HepG2 (cell line): Measurements from ENCODE around the gene STX1B. TPM values are rescaled to one million over a fixed set of nuclear protein-coding genes. Genes with fewer than 3 reads are reported as not detected.

ENCODE experiments used
- CBX2 ChIP-seq, 2 experiments: fragments of 200-600 bp in 1 of 2; sonication (generic); formaldehyde crosslinking in 1 of 2; IDR thresholded peaks; 2 replicates each; pipeline versions ENCODE4 v1.7.0 to v1.8.1; 2018 to 2022; ENCODE audit warnings: low read depth in 2 of 2, low read length in 1 of 2, mild to moderate bottlenecking in 1 of 2, missing genetic modification reagents in 1 of 2
- CCDC6 ChIP-seq: sonication (generic); formaldehyde crosslinking; IDR thresholded peaks from 2 replicates; pipeline ENCODE4 v1.8.1; 2022; ENCODE audit warnings: mild to moderate bottlenecking, missing genetic modification reagents, moderate library complexity
- CREM ChIP-seq, 2 experiments: sonication (generic) in 1 of 2; formaldehyde crosslinking in 1 of 2; IDR thresholded peaks; 2 replicates each; pipeline versions ENCODE4 v1.4.0 to v1.6.1; 2016 to 2020; ENCODE audit warnings: antibody characterized with exemption in 1 of 2, mild to moderate bottlenecking in 1 of 2, missing genetic modification reagents in 1 of 2
- DMAP1 ChIP-seq: IDR thresholded peaks from 2 replicates; pipeline ENCODE4 v1.6.1; 2016
- FOXK1 ChIP-seq: sonication (generic); formaldehyde crosslinking; IDR thresholded peaks from 2 replicates; pipeline ENCODE4 v1.4.0; 2020; ENCODE audit warnings: low read depth, missing genetic modification reagents, borderline replicate concordance
- HIC2 ChIP-seq: sonication (generic); formaldehyde crosslinking; IDR thresholded peaks from 2 replicates; pipeline ENCODE4 v1.9.0; 2022; ENCODE audit warnings: low read depth, missing genetic modification reagents
- KDM2A ChIP-seq: sonication (generic); formaldehyde crosslinking; IDR thresholded peaks from 2 replicates; pipeline ENCODE4 v1.4.0; 2020; ENCODE audit warnings: low read depth, missing genetic modification reagents, borderline replicate concordance
- KDM5B ChIP-seq: sonication (generic); formaldehyde crosslinking; IDR thresholded peaks from 2 replicates; pipeline ENCODE4 v1.4.0; 2020; ENCODE audit warnings: missing genetic modification reagents, mild to moderate bottlenecking, borderline replicate concordance
- LCORL ChIP-seq, 2 experiments: fragments of 450-650 bp in 1 of 2; sonication (generic) in 1 of 2; formaldehyde crosslinking in 1 of 2; IDR thresholded peaks; 2 replicates each; pipeline versions ENCODE4 v1.5.0 to v1.6.1; 2017 to 2020; ENCODE audit warnings: antibody characterized with exemption in 1 of 2, missing genetic modification reagents in 1 of 2
- SALL1 ChIP-seq: sonication (generic); formaldehyde crosslinking; IDR thresholded peaks from 2 replicates; pipeline ENCODE4 v1.8.0; 2022; ENCODE audit warnings: mild to moderate bottlenecking, missing genetic modification reagents
- SOX6 ChIP-seq, 2 experiments: fragments of 450-650 bp in 1 of 2; sonication (generic) in 1 of 2; formaldehyde crosslinking in 1 of 2; IDR thresholded peaks; 2 replicates each; pipeline versions ENCODE4 v1.4.0 to v1.6.1; 2017 to 2020; ENCODE audit warnings: antibody characterized with exemption in 1 of 2, mild to moderate bottlenecking in 1 of 2, missing genetic modification reagents in 1 of 2
- SPEN ChIP-seq: sonication (generic); formaldehyde crosslinking; IDR thresholded peaks from 2 replicates; pipeline ENCODE4 v1.5.1; 2020; ENCODE audit warnings: low read depth, mild to moderate bottlenecking, missing genetic modification reagents
- SSRP1 ChIP-seq: IDR thresholded peaks from 2 replicates; pipeline ENCODE4 v1.6.1; 2016; ENCODE audit warnings: control low read depth
- YEATS2 ChIP-seq: sonication (generic); formaldehyde crosslinking; IDR thresholded peaks from 2 replicates; pipeline ENCODE4 v1.4.0; 2020; ENCODE audit warnings: missing genetic modification reagents, borderline replicate concordance
- ZBTB38 ChIP-seq: sonication (generic); formaldehyde crosslinking; IDR thresholded peaks from 2 replicates; pipeline ENCODE4 v1.5.1; 2020; ENCODE audit warnings: mild to moderate bottlenecking, missing genetic modification reagents
- ZNF138 ChIP-seq: sonication (generic); formaldehyde crosslinking; IDR thresholded peaks from 2 replicates; pipeline ENCODE4 v1.5.0; 2020; ENCODE audit warnings: mild to moderate bottlenecking, low read depth, missing genetic modification reagents
- ZNF232 ChIP-seq: sonication (generic); formaldehyde crosslinking; IDR thresholded peaks from 2 replicates; pipeline ENCODE4 v1.4.0; 2020; ENCODE audit warnings: missing genetic modification reagents, borderline replicate concordance
- ZNF296 ChIP-seq: sonication (generic); formaldehyde crosslinking; conservative IDR thresholded peaks from 2 replicates; pipeline ENCODE4 v1.5.0; 2020; ENCODE audit warnings: mild to moderate bottlenecking, missing genetic modification reagents
- ZNF605 ChIP-seq: sonication (generic); formaldehyde crosslinking; IDR thresholded peaks from 2 replicates; pipeline ENCODE4 v1.8.0; 2022; ENCODE audit warnings: mild to moderate bottlenecking, missing genetic modification reagents
- ZNF746 ChIP-seq: sonication (generic); formaldehyde crosslinking; IDR thresholded peaks from 2 replicates; pipeline ENCODE4 v1.8.0; 2022; ENCODE audit warnings: mild to moderate bottlenecking, missing genetic modification reagents
- ZNF792 ChIP-seq: IDR thresholded peaks from 2 replicates; pipeline ENCODE4 v1.6.1; 2016
- polyA plus RNA-seq, 8 experiments: library from polyadenylated mRNA; depleted of rRNA in 3 of 8; stranded (reverse) in 7 of 8; unstranded in 1 of 8; fragments of >200 nt; fragmentation: Illumina TruSeq in 4 of 8; extraction: Trizol in 4 of 8; gene quantifications; 2 replicates each; pipeline versions ENCODE4 v1.2.1 to v1.2.3, GENCODE V29; 2011 to 2016; ENCODE audit warnings: low read depth in 4 of 8, missing spikeins in 1 of 8, mixed read lengths in 1 of 8; ENCODE audit not compliant: insufficient read depth in 1 of 8
- total RNA-seq, 5 experiments: library from RNA; depleted of rRNA; stranded (reverse); fragments of >200 nt; fragmentation: Illumina TruSeq; extraction: Trizol; gene quantifications; 2 replicates each; pipeline ENCODE4 v1.2.3, GENCODE V29; 2016; ENCODE audit warnings: low read depth in 1 of 5
- TF ChIP-seq, protein P1 (sequence below): sonication (generic); formaldehyde crosslinking; IDR thresholded peaks from 2 replicates; pipeline ENCODE4 v1.5.0; 2020; ENCODE audit warnings: mild to moderate bottlenecking, missing genetic modification reagents, borderline replicate concordance
- TF ChIP-seq, protein P2 (sequence below): IDR thresholded peaks from 2 replicates; pipeline ENCODE4 v1.6.1; 2012; ENCODE audit warnings: low read depth, low read length, improper control_type of control experiment

The STX1B gene
- total and polyA plus RNA-seq, 2 of the 13 experiments (the other 11 are each of a cell fraction or from before 2014, with no cell fraction given): 2.1 to 3.0 TPM

- TF ChIP-seq HIC2 (CRISPR knock-in tag) (peak; percentile 51; the same call in 1 of the 2 replicates), CCDC6 (CRISPR knock-in tag) (no peak), SALL1 (CRISPR knock-in tag) (peak; percentile 34; the same call in 1 of the 2 replicates), ZNF232 (CRISPR knock-in tag) (peak; percentile 44; the same call in 1 of the 2 replicates), DMAP1 (no peak), KDM5B (CRISPR knock-in tag) (peak; percentile 66; the same call in 1 of the 2 replicates), CREM (IDR thresholded peaks at IDR 0.05) (no peak), CREM (CRISPR knock-in tag; IDR thresholded peaks at IDR 0.05) (no peak), ZNF746 (CRISPR knock-in tag) (no peak), ZBTB38 (CRISPR knock-in tag) (0 out of 2 replicates have a peak, but pooled peaks have one; percentile 49), KDM2A (peak; percentile 62; the same call in 1 of the 2 replicates), SSRP1 (CRISPR knock-in tag) (no peak), ZNF296 (CRISPR knock-in tag) (no peak), FOXK1 (CRISPR knock-in tag) (no peak), ZNF792 (CRISPR knock-in tag) (0 out of 2 replicates have a peak, but pooled peaks have one; percentile 19), SPEN (CRISPR knock-in tag) (peak; percentile 20; the same call in 1 of the 2 replicates), ZNF138 (CRISPR knock-in tag) (no peak), CBX2 (IDR thresholded peaks at IDR 0.05; ENCODE audit: low read depth, low read length) (no peak), CBX2 (CRISPR knock-in tag; IDR thresholded peaks at IDR 0.05; ENCODE audit: low read depth) (no peak), SOX6 (IDR thresholded peaks at IDR 0.05) (no peak), SOX6 (CRISPR knock-in tag; IDR thresholded peaks at IDR 0.05) (peak; percentile 43; the same call in 1 of the 2 replicates), LCORL (IDR thresholded peaks at IDR 0.05) (no peak), LCORL (CRISPR knock-in tag; IDR thresholded peaks at IDR 0.05) (peak; percentile 71), YEATS2 (0 out of 2 replicates have a peak, but pooled peaks have one; percentile 28), ZNF605 (CRISPR knock-in tag) (0 out of 2 replicates have a peak, but pooled peaks have one; percentile 28)
- TF ChIP-seq, protein P1, sequence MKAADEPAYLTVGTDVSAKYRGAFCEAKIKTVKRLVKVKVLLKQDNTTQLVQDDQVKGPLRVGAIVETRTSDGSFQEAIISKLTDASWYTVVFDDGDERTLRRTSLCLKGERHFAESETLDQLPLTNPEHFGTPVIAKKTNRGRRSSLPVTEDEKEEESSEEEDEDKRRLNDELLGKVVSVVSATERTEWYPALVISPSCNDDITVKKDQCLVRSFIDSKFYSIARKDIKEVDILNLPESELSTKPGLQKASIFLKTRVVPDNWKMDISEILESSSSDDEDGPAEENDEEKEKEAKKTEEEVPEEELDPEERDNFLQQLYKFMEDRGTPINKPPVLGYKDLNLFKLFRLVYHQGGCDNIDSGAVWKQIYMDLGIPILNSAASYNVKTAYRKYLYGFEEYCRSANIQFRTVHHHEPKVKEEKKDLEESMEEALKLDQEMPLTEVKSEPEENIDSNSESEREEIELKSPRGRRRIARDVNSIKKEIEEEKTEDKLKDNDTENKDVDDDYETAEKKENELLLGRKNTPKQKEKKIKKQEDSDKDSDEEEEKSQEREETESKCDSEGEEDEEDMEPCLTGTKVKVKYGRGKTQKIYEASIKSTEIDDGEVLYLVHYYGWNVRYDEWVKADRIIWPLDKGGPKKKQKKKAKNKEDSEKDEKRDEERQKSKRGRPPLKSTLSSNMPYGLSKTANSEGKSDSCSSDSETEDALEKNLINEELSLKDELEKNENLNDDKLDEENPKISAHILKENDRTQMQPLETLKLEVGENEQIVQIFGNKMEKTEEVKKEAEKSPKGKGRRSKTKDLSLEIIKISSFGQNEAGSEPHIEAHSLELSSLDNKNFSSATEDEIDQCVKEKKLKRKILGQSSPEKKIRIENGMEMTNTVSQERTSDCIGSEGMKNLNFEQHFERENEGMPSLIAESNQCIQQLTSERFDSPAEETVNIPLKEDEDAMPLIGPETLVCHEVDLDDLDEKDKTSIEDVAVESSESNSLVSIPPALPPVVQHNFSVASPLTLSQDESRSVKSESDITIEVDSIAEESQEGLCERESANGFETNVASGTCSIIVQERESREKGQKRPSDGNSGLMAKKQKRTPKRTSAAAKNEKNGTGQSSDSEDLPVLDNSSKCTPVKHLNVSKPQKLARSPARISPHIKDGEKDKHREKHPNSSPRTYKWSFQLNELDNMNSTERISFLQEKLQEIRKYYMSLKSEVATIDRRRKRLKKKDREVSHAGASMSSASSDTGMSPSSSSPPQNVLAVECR (CRISPR knock-in tag): no peak
- TF ChIP-seq, protein P2, sequence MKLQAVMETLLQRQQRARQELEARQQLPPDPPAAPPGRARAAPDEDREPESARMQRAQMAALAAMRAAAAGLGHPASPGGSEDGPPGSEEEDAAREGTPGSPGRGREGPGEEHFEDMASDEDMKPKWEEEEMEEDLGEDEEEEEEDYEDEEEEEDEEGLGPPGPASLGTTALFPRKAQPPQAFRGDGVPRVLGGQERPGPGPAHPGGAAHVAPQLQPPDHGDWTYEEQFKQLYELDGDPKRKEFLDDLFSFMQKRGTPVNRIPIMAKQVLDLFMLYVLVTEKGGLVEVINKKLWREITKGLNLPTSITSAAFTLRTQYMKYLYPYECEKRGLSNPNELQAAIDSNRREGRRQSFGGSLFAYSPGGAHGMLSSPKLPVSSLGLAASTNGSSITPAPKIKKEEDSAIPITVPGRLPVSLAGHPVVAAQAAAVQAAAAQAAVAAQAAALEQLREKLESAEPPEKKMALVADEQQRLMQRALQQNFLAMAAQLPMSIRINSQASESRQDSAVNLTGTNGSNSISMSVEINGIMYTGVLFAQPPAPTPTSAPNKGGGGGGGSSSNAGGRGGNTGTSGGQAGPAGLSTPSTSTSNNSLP: peak; percentile 39; the same call in 1 of the 2 replicates
Measured at GRCh38 chr16:31016018-31016417, 5.6 kb upstream of the STX1B start (continued).
